Stomach (tissue), 4 donors: Measurements from ENCODE around the gene TENT4B.

Source experiments
- EP300 ChIP-seq: sonication (generic); formaldehyde crosslinking; IDR thresholded peaks from one replicate; pipeline ENCODE4 v1.6.1; 2017; ENCODE audit warnings: antibody characterized with exemption
- POLR2A ChIP-seq, 4 donors: fragments of 450-650 bp; IDR thresholded peaks; one replicate each; pipeline ENCODE4 v1.6.1; 2016; ENCODE audit warnings: antibody characterized with exemption in 4 of 4, control low read depth in 2 of 4, mild to moderate bottlenecking in 1 of 4, moderate library complexity in 1 of 4
- TF ChIP-seq, protein P1 (sequence below), 7 experiments: fragments of 450-650 bp in 4 of 7; fragments of 200-600 bp in 3 of 7; sonication (generic) in 3 of 7; IDR thresholded peaks; one replicate each; pipeline ENCODE4 v1.5.1; 2016 to 2019; ENCODE audit warnings: antibody characterized with exemption in 7 of 7, control low read depth in 2 of 7, mild to moderate bottlenecking in 1 of 7

DNA sequence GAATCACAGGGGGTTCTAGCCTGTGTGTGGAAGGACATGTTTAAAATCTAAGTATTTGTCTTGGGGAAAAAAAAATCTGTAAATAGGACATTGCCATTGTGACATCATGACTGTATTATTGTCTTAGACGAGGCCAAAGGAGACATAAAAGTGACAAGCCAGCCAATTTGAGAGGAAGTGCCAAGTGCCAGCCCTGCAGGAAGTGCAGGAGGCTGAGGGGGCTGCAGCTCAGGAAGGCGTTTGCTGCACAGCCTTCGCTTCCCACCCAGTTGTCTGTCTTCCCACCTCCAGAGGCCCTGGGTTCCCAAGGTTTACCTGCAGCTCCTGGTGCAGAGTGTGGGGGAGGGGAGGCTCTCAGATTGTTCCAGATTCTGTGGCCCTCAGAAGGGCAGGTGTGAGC, 114.5 kb downstream of the TENT4B start:
- TF ChIP-seq, protein P1, sequence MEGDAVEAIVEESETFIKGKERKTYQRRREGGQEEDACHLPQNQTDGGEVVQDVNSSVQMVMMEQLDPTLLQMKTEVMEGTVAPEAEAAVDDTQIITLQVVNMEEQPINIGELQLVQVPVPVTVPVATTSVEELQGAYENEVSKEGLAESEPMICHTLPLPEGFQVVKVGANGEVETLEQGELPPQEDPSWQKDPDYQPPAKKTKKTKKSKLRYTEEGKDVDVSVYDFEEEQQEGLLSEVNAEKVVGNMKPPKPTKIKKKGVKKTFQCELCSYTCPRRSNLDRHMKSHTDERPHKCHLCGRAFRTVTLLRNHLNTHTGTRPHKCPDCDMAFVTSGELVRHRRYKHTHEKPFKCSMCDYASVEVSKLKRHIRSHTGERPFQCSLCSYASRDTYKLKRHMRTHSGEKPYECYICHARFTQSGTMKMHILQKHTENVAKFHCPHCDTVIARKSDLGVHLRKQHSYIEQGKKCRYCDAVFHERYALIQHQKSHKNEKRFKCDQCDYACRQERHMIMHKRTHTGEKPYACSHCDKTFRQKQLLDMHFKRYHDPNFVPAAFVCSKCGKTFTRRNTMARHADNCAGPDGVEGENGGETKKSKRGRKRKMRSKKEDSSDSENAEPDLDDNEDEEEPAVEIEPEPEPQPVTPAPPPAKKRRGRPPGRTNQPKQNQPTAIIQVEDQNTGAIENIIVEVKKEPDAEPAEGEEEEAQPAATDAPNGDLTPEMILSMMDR (IDR thresholded peaks at IDR 0.05), result no peak
- TF ChIP-seq POLR2A (IDR thresholded peaks at IDR 0.05) (no peak), EP300 (no peak)
